Raji (cell line): ENCODE data around the gene MAGED4.
"Not testable (repeated sequence)": the region's sequence is repeated elsewhere in the genome, so short reads cannot be mapped to it uniquely, and the experiment has no call there.

ENCODE experiments used
- POLR2A ChIP-seq: IDR thresholded peaks from 2 replicates; pipeline ENCODE4 v1.6.1; 2011; ENCODE audit warnings: low read depth, low read length, control low read depth; ENCODE audit not compliant: insufficient read depth

MAGED4 gene

DNA sequence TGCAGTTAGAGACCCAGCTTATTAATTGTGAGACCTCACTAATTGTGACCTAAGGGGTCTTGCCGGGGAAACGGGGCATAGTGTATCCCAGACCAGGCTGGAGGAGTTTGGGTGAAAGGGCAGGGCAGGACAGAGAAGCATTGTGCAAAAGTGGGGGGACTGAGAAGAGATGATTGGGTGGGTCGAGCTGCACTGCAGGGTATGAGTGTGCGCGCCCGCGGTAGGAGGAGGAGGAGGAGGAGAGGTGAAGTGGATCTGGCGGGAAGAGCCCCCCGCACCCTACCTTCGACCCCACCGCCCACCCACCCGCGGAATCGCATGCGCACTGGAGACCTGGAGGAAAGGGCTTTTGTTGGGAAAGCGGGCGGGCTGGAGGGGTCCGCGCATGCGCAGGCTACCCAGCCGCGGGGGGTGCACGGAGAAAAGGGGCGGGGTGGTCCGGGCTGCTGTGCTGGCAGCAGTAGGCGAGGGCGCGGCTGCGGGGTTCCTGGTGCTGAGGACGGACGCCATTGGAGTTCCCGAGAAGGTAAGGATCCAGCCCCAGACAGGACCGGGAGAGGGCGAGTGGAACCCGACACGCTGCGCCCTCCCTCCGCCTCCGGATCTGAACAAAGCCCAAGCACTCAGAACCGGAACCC is at the start of gene MAGED4:
Gene MAGED4 (plus strand): TSS at position 449 of the 638 bp plus-strand sequence. CDS start 1,035 bp downstream, outside the sequence.
- TF ChIP-seq POLR2A: not testable (repeated sequence)

DNA sequence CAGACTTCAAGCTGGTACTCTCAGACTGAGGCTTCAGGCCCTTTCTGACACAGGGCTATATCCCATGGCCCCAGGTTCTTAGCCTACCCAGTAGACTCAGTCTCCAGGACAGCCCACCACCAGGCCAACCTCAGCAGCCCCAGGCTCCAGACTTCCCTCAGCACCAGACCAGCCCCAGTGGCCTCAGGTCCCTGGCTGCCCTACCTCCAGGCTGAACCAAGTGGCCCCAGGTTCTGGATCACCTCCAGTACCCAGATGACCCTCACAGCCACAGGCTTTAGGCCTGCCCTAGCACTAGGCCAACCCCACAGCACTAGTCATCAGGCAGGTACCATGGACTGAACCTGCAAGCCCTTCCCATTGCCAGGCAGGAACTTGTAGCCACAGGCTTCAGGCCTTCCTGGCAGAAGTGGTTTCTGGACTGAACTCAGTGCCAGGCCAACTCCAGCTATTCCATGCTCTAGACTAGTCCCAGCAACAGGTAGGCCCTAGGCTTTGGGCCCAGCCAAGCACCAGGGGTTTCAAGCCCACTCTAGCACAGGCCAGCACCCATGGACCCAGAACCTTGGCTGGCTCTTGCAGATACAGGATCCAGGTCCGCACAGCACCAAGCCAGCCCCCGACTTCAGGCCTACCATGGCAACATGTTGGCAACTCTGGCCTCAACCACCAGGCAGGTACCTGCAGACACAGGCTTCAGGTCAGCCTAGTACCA is 45.7 kb upstream of the MAGED4 start:
- no peak for TF ChIP-seq POLR2A

GRCh38 chrX:52139545-52139895 is 45.2 kb upstream of the MAGED4 start:
- no peak for TF ChIP-seq POLR2A

DNA sequence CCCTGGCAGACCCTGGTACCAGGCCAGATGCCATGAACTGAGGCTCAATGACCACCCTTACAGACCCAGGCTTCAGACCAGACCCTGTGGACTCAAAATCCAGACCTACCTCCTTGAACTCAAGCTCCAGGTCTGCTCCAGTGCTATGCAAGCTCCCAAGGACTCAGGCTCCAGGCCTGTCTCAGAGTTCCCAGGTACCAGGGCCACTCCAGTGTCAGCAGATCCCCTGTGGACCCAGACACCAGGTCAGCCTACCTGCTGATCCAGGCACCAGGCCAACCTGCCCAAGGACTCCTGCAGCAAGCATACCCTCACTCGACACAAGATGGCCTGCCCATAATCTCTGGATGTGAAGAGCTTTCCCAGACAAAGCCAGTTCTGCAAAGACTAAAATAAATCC is 44.7 kb upstream of the MAGED4 start:
- TF ChIP-seq POLR2A: no peak

DNA sequence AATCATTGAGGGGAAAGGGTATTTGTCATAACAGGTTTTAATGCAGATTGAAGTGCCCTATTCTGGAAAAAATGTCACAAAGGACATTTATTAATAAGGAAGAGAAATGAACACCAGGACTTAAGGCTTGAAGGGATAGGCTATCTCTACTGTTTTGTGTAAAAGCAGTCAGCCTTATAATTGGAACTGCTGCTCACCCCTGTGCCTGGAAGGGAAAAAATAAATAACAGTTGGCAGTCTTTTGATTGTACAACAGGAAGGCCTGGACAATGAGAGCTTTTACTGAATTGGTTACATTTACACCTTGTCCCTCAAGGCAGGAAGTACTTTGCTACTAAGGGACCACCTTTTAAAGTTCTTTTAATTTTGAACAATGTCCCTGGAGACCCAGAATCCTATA is 17.8 kb upstream of the MAGED4 start:
- TF ChIP-seq POLR2A: no peak

DNA sequence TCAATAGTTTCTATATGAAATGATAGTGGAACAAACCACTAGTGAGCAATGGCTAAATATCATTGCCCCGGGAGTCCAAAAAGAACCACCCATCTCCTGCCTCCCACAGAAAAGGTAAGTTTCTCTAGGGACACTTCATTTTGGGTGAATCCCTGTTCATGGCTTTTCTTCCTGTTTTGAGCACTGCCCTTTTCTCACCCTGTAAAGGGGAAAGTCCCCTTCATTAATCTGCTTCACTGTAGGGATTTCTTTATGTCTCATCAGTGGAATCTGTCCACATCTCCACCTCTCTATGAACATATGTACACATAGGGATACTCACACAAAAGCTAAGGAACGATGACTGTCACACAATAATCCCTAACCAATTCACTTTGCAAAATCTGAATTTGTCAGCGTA is 28.6 kb downstream of the MAGED4 start:
- no peak for TF ChIP-seq POLR2A

GRCh38 chrX:52216541-52216940 is 31.9 kb downstream of the MAGED4 start:
- TF ChIP-seq POLR2A: no peak

- no peak for TF ChIP-seq POLR2A
Measured at GRCh38 chrX:52217494-52218160, 32.9 kb downstream of the MAGED4 start.

- TF ChIP-seq POLR2A: no peak
Measured at GRCh38 chrX:52220936-52221335, 36.2 kb downstream of the MAGED4 start.
